Esophagus squamous epithelium (tissue), 5 donors: ENCODE results near the gene SEC62. TPM values are rescaled to one million over a fixed set of nuclear protein-coding genes. Genes with fewer than 3 reads are reported as not detected.

Source experiments
- DNase-seq: peaks from one replicate; lab custom pipeline; 2025; lab: John Stamatoyannopoulos, UW
- H3K27ac ChIP-seq, 4 donors: fragments of 200-600 bp; sonication (generic); one replicate each; pipeline ENCODE4 v1.5.1; 2016 to 2019; ENCODE audit warnings: mild to moderate bottlenecking in 1 of 4
- H3K27me3 ChIP-seq, 4 donors: fragments of 200-600 bp; sonication (generic); 1 replicate in 3 of 4; 2 replicates in 1 of 4; pipeline versions ENCODE4 v1.5.1 to v1.6.0; 2017 to 2021; ENCODE audit warnings: antibody characterized with exemption in 1 of 4
- H3K36me3 ChIP-seq, 3 donors: fragments of 200-600 bp; sonication (generic); one replicate each; pipeline ENCODE4 v1.5.1; 2016 to 2019
- H3K4me1 ChIP-seq, 3 donors: fragments of 200-600 bp; sonication (generic); one replicate each; pipeline ENCODE4 v1.5.1; 2017 to 2019
- H3K4me3 ChIP-seq, 4 donors: fragments of 200-600 bp; sonication (generic); 1 replicate in 3 of 4; 2 replicates in 1 of 4; pipeline ENCODE4 v1.5.1; 2016 to 2019; ENCODE audit warnings: mild to moderate bottlenecking in 2 of 4, moderate library complexity in 1 of 4
- H3K9me3 ChIP-seq, 3 donors: fragments of 200-600 bp; sonication (generic); one replicate each; pipeline ENCODE4 v1.5.1; 2016 to 2019
- POLR2A ChIP-seq, 4 donors: fragments of 450-650 bp; IDR thresholded peaks; one replicate each; pipeline ENCODE4 v1.6.1; 2017; ENCODE audit warnings: antibody characterized with exemption in 4 of 4, mild to moderate bottlenecking in 4 of 4, moderate library complexity in 3 of 4
- WGBS, 2 donors: methylation state at CpG; one replicate each; pipeline ENCODE4 v1.1.5; 2018; 5-methylcytosine and 5-hydroxymethylcytosine counted together
- intact Hi-C: fragments of 100-400 bp; cut with DNase I; formaldehyde crosslinking; loops from one replicate; pipeline ENCODE4 v1.15.0; 2022
- total RNA-seq, 4 donors: library from RNA; depleted of rRNA; stranded (reverse); fragments of >200 nt; gene quantifications; one replicate each; pipeline ENCODE4 v1.1.0, GENCODE V29; 2016
- TF ChIP-seq, protein P1 (sequence below), 6 experiments: fragments of 450-650 bp in 4 of 6; fragments of 200-600 bp in 2 of 6; sonication (generic) in 2 of 6; IDR thresholded peaks; one replicate each; pipeline ENCODE4 v1.5.1; 2016 to 2019; ENCODE audit warnings: antibody characterized with exemption in 6 of 6, mild to moderate bottlenecking in 4 of 6, moderate library complexity in 4 of 6
- donor health status: DM: yes; HTN: yes; CAD: no.

The SEC62 gene
- total RNA-seq, 4 donors from 2014 or later = 15.0 to 49.8 (median 23.6) TPM

DNA sequence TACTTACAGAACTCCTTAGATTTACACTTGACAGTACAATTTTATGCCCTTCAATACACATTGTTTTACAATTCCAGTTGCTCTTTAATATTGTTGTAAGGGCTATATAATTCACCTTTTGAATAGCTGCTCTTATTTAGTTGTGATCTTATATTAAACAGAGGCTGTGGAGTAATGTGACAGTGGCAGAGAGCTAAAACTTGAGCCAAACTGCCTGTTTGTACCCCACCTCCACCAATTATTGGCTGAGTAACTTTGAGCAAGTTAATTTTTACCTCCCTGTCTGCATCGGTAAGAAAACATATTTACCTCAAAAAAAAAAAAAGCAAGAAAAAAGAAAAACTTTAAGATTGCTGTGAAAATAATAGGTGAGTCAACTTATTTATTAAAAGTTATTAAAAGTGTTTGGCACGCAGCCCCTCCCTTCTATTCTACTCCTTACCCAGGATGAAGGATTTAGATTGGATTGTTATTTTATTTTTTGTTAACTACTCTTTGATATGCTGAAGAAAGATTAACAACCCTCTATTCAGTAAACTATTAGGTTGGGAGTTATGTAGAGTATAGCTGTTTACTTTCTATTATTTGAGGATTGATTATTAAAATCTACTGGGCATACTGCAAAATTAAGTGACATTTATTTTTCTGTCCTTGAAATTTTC lies 1.7 kb downstream of the SEC62 start:
- H3K4me3 ChIP-seq = peak overlapping the region in 2 of 4 donors; percentile 83 to 98
- DNase-seq = no peak
- H3K9me3 ChIP-seq = no peaks in the 10 kb centered on the region
- H3K27ac ChIP-seq = peak overlapping the region in 2 of 4 donors; percentile 95 to 96
- peaks cover 0 to 8% (median 0%) of the 10 kb centered on the region in 3 donors for H3K36me3 ChIP-seq
- H3K4me1 ChIP-seq = peaks cover 4 to 48% (median 9%) of the 10 kb centered on the region in 3 donors
- WGBS, 2 donors = 40 to 43% methylated on average over 2 of the region's 2 CpGs
- intact Hi-C loops = no loop called here
- TF ChIP-seq, protein P1, sequence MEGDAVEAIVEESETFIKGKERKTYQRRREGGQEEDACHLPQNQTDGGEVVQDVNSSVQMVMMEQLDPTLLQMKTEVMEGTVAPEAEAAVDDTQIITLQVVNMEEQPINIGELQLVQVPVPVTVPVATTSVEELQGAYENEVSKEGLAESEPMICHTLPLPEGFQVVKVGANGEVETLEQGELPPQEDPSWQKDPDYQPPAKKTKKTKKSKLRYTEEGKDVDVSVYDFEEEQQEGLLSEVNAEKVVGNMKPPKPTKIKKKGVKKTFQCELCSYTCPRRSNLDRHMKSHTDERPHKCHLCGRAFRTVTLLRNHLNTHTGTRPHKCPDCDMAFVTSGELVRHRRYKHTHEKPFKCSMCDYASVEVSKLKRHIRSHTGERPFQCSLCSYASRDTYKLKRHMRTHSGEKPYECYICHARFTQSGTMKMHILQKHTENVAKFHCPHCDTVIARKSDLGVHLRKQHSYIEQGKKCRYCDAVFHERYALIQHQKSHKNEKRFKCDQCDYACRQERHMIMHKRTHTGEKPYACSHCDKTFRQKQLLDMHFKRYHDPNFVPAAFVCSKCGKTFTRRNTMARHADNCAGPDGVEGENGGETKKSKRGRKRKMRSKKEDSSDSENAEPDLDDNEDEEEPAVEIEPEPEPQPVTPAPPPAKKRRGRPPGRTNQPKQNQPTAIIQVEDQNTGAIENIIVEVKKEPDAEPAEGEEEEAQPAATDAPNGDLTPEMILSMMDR (IDR thresholded peaks at IDR 0.05) = no peak
- TF ChIP-seq POLR2A (IDR thresholded peaks at IDR 0.05) = no peak
- H3K27me3 ChIP-seq = no peaks in the 10 kb centered on the region

- TF ChIP-seq POLR2A (IDR thresholded peaks at IDR 0.05) = no peak
- TF ChIP-seq, protein P1 (IDR thresholded peaks at IDR 0.05) = no peak
- Histone ChIP-seq H3K4me3 (no peak overlapping the region), H3K27me3 (no peaks in the 10 kb centered on the region), H3K27ac (no peak overlapping the region), H3K9me3 (no peaks in the 10 kb centered on the region), H3K36me3 (peaks cover 0 to 12% (median 0%) of the 10 kb centered on the region in 3 donors), H3K4me1 (peaks cover 4 to 48% (median 9%) of the 10 kb centered on the region in 3 donors)
- 53 to 58% methylated on average over 5 of the region's 5 CpGs for WGBS, 2 donors
- intact Hi-C loops = no loop called here
- no peak for DNase-seq
Observed at GRCh38 chr3:169969174-169970095, 2.8 kb downstream of the SEC62 start.

GRCh38 chr3:169970847-169971246 lies 4.2 kb downstream of the SEC62 start:
- intact Hi-C loops = no loop called here
- Histone ChIP-seq H3K4me1 (peaks cover 4 to 47% (median 9%) of the 10 kb centered on the region in 3 donors), H3K36me3 (peaks cover 0 to 19% (median 0%) of the 10 kb centered on the region in 3 donors), H3K27ac (no peak overlapping the region), H3K27me3 (no peaks in the 10 kb centered on the region), H3K4me3 (no peak overlapping the region), H3K9me3 (no peaks in the 10 kb centered on the region)
- 32 to 43% methylated on average over 1 of the region's 1 CpG for whole genome bisulfite sequencing, 2 donors
- DNase-seq = no peak
- no peak for TF ChIP-seq POLR2A (IDR thresholded peaks at IDR 0.05)
- TF ChIP-seq, protein P1 (IDR thresholded peaks at IDR 0.05) = no peak

- intact Hi-C loops = no loop called here
Observed at GRCh38 chr3:169971522-169971921, 4.9 kb downstream of the SEC62 start.

More at GRCh38 chr3:169971522-169971921, 4.9 kb downstream of the SEC62 start:
- H3K27ac ChIP-seq = no peak overlapping the region
- H3K4me1 ChIP-seq = peaks cover 4 to 41% (median 9%) of the 10 kb centered on the region in 3 donors
- TF ChIP-seq, protein P1 (IDR thresholded peaks at IDR 0.05) = no peak
- no peak for TF ChIP-seq POLR2A (IDR thresholded peaks at IDR 0.05)
- DNase-seq = no peak
- no peaks in the 10 kb centered on the region for H3K9me3 ChIP-seq
- no peak overlapping the region for H3K4me3 ChIP-seq
- WGBS, 2 donors = 80 to 92% methylated on average over 2 of the region's 2 CpGs
- H3K36me3 ChIP-seq = peaks cover 0 to 26% (median 0%) of the 10 kb centered on the region in 3 donors
- H3K27me3 ChIP-seq = no peaks in the 10 kb centered on the region
